Measurements from ENCODE around the gene CADM4.

DNA sequence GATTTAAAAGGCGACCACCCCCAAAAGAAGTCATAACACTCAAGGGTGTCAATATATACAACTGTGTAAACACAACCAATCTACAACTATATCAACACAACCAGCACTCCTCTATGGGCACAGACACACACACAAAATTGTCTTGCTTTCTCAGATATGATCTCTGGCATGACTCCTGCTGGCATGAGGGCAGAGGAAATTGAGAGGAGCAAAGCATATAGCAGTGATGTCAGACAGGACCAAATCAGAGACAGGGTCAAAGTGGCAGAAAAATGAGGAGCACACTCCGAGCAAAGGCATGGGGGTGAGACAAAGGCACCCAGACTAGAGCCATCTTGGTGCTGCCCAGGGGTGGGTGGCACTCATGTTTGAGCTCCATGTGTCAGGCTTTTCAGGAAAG, 53.3 kb downstream of the CADM4 start:
- TF ChIP-seq, protein P1, sequence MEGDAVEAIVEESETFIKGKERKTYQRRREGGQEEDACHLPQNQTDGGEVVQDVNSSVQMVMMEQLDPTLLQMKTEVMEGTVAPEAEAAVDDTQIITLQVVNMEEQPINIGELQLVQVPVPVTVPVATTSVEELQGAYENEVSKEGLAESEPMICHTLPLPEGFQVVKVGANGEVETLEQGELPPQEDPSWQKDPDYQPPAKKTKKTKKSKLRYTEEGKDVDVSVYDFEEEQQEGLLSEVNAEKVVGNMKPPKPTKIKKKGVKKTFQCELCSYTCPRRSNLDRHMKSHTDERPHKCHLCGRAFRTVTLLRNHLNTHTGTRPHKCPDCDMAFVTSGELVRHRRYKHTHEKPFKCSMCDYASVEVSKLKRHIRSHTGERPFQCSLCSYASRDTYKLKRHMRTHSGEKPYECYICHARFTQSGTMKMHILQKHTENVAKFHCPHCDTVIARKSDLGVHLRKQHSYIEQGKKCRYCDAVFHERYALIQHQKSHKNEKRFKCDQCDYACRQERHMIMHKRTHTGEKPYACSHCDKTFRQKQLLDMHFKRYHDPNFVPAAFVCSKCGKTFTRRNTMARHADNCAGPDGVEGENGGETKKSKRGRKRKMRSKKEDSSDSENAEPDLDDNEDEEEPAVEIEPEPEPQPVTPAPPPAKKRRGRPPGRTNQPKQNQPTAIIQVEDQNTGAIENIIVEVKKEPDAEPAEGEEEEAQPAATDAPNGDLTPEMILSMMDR (conservative IDR thresholded peaks at IDR 0.05; ENCODE audit: low read depth, low read length), result no peak
- no peak for TF ChIP-seq EZH2 (IDR thresholded peaks at IDR 0.05; ENCODE audit: borderline replicate concordance, low read depth, low read length, poor library complexity, severe bottlenecking)
